HFFc6 (cell line): ENCODE measurements around the gene PRDM7. TPM values are rescaled to one million over a fixed set of nuclear protein-coding genes. Genes with fewer than 3 reads are reported as not detected.
A peak's percentile ranks its signal among the peaks of the same experiment; 100 is the strongest.
"Not testable (repeated sequence)": the region's sequence is repeated elsewhere in the genome, so short reads cannot be mapped to it uniquely, and the experiment has no call there.

ENCODE experiments used
- DNase-seq: peaks from one replicate; pipeline ENCODE4 v3.0.0-alpha.2; 2018
- H3K27ac Mint-ChIP-seq: 2 replicates; pipeline ENCODE4 v1.8.0; 2020; ENCODE audit warnings: mild to moderate bottlenecking, mixed read lengths
- H3K27me3 Mint-ChIP-seq: 2 replicates; pipeline ENCODE4 v1.8.0; 2021; ENCODE audit warnings: mild to moderate bottlenecking, moderate library complexity, mixed read lengths; ENCODE audit not compliant: insufficient read depth
- H3K36me3 Mint-ChIP-seq: 2 replicates; pipeline ENCODE4 v1.8.0; 2021; ENCODE audit warnings: low read depth, mixed read lengths
- H3K4me1 Mint-ChIP-seq: 2 replicates; pipeline ENCODE4 v1.8.0; 2020; ENCODE audit warnings: low read depth, mixed read lengths
- H3K4me3 Mint-ChIP-seq: 2 replicates; pipeline ENCODE4 v1.8.0; 2020; ENCODE audit warnings: mild to moderate bottlenecking, moderate library complexity, mixed read lengths
- H3K9me3 Mint-ChIP-seq: 2 replicates; pipeline ENCODE4 v1.8.0; 2020; ENCODE audit warnings: mild to moderate bottlenecking, mixed read lengths
- total RNA-seq, 6 experiments: library from RNA; stranded (reverse); fragmentation: NEBNext Ultra II Directional; extraction: Animal tissue kit (Norgen Biotek cat#: 25700); gene quantifications; 2 replicates in 1 of 6; 3 replicates in 5 of 6; pipeline ENCODE4 v1.2.3, GENCODE V29; 2021
- TF ChIP-seq, protein P1 (sequence below): fragments of 200-600 bp; sonication (generic); IDR thresholded peaks from 2 replicates; pipeline ENCODE4 v1.5.0; 2021; ENCODE audit warnings: antibody characterized with exemption, mild to moderate bottlenecking

PRDM7 gene
- total RNA-seq, 6 experiments from 2014 or later = not detected

- H3K4me1 Mint-ChIP-seq = peaks cover 19% of the 10 kb centered on the region
- no peaks in the 10 kb centered on the region for H3K36me3 Mint-ChIP-seq
- TF ChIP-seq, protein P1, sequence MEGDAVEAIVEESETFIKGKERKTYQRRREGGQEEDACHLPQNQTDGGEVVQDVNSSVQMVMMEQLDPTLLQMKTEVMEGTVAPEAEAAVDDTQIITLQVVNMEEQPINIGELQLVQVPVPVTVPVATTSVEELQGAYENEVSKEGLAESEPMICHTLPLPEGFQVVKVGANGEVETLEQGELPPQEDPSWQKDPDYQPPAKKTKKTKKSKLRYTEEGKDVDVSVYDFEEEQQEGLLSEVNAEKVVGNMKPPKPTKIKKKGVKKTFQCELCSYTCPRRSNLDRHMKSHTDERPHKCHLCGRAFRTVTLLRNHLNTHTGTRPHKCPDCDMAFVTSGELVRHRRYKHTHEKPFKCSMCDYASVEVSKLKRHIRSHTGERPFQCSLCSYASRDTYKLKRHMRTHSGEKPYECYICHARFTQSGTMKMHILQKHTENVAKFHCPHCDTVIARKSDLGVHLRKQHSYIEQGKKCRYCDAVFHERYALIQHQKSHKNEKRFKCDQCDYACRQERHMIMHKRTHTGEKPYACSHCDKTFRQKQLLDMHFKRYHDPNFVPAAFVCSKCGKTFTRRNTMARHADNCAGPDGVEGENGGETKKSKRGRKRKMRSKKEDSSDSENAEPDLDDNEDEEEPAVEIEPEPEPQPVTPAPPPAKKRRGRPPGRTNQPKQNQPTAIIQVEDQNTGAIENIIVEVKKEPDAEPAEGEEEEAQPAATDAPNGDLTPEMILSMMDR = no peak
- no peak for DNase-seq
- H3K27me3 Mint-ChIP-seq = peaks cover 26% of the 10 kb centered on the region
- H3K4me3 Mint-ChIP-seq = no peak overlapping the region
- H3K27ac Mint-ChIP-seq = no peak overlapping the region
- no peaks in the 10 kb centered on the region for H3K9me3 Mint-ChIP-seq
Measured at GRCh38 chr16:90061437-90061836, 15.7 kb downstream of the PRDM7 start.

DNA sequence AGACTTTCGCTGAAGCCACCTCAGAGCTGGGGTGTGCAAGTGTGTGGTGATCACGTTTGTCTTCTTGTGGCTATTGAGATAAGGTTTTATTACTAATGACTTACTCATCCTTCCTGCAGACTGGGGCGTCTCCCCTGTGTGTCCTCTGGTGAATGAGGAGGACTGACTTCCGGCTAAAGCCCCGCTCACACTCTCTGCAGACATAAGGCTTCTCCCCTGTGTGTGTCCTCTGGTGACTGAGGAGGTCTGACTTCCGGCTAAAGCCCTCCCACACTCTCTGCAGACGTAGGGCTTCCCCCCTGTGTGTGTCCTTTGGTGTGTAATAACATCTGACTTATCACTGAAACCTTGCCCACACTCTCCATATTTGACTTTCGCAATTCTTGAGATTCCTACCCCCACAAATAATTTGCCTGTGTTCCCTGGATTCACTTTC lies 19.4 kb downstream of the PRDM7 start:
- Mint-ChIP-seq H3K9me3 (peaks cover 28% of the 10 kb centered on the region), H3K27ac (peak overlapping the region; percentile 30), H3K4me1 (peaks cover 19% of the 10 kb centered on the region), H3K27me3 (peaks cover 20% of the 10 kb centered on the region), H3K36me3 (peaks cover 22% of the 10 kb centered on the region), H3K4me3 (peak overlapping the region; percentile 35)
- DNase-seq = peak; percentile 69
- TF ChIP-seq, protein P1 = no peak

DNA sequence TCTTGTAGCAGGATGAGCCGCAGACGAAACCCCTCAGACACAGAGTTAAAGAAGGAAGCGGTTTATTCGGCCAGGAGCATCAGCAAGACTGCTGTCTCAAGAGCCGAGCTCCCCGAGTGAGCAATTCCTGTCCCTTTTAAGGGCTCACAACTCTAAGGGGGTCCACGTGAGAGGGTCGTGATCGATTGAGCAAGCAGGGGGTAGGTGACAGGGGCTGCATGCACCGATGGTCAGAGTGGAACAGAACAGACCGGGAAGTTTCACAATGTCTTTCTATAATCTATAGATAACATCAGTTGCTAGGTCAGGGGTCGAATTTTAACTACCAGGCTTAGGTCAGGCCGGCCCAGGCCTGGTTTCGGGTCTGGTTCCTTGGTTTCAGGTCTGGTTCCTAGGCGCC lies 20.6 kb downstream of the PRDM7 start:
- not testable (repeated sequence) for H3K27ac Mint-ChIP-seq, DNase-seq, H3K4me3 Mint-ChIP-seq
- peaks cover 20% of the 10 kb centered on the region for H3K27me3 Mint-ChIP-seq
- H3K4me1 Mint-ChIP-seq = peaks cover 19% of the 10 kb centered on the region
- peaks cover 22% of the 10 kb centered on the region for H3K36me3 Mint-ChIP-seq
- H3K9me3 Mint-ChIP-seq = peaks cover 33% of the 10 kb centered on the region

- Mint-ChIP-seq H3K9me3 (peaks cover 33% of the 10 kb centered on the region), H3K27me3 (peaks cover 19% of the 10 kb centered on the region)
- TF ChIP-seq, protein P1 = no peak
Measured at GRCh38 chr16:90055371-90055770, 21.8 kb downstream of the PRDM7 start.

GRCh38 chr16:90054554-90054953 lies 22.6 kb downstream of the PRDM7 start:
- TF ChIP-seq, protein P1 = no peak
- no peak overlapping the region for H3K4me3 Mint-ChIP-seq
- peaks cover 22% of the 10 kb centered on the region for H3K36me3 Mint-ChIP-seq
- peaks cover 14% of the 10 kb centered on the region; the same call in 1 of the 2 replicates for H3K27me3 Mint-ChIP-seq
- peaks cover 33% of the 10 kb centered on the region for H3K9me3 Mint-ChIP-seq
- DNase-seq = no peak
- no peak overlapping the region for H3K27ac Mint-ChIP-seq
- H3K4me1 Mint-ChIP-seq = peaks cover 19% of the 10 kb centered on the region

More at GRCh38 chr16:90055371-90055770, 21.8 kb downstream of the PRDM7 start:
- no peak overlapping the region for H3K27ac Mint-ChIP-seq
- H3K36me3 Mint-ChIP-seq = peaks cover 22% of the 10 kb centered on the region
- H3K4me3 Mint-ChIP-seq = no peak overlapping the region
- DNase-seq = no peak
- peaks cover 19% of the 10 kb centered on the region for H3K4me1 Mint-ChIP-seq

GRCh38 chr16:90053902-90054500 lies 23.1 kb downstream of the PRDM7 start:
- DNase-seq = no peak
- peaks cover 22% of the 10 kb centered on the region for H3K36me3 Mint-ChIP-seq
- H3K27me3 Mint-ChIP-seq = peaks cover 15% of the 10 kb centered on the region
- peaks cover 19% of the 10 kb centered on the region for H3K4me1 Mint-ChIP-seq
- no peak overlapping the region for H3K27ac Mint-ChIP-seq
- H3K9me3 Mint-ChIP-seq = peaks cover 33% of the 10 kb centered on the region
- H3K4me3 Mint-ChIP-seq = no peak overlapping the region
- TF ChIP-seq, protein P1 = no peak
